BJ (cell line): Measurements from ENCODE around the gene PDLIM5. TPM values are rescaled to one million over a fixed set of nuclear protein-coding genes. Genes with fewer than 3 reads are reported as not detected.

ENCODE experiments used
- CTCF ChIA-PET: fragments of 350-600 bp; formaldehyde crosslinking; extraction: SDS; loops from one replicate; lab custom pipeline; 2021; ENCODE audit warnings: antibody characterized with exemption, inconsistent platforms; lab: Yijun Ruan, JAX
- POLR2A ChIA-PET: fragments of 300-600 bp; sonication (Branson Sonifier 250); formaldehyde crosslinking; extraction: SDS; loops from one replicate; lab custom pipeline; 2021; ENCODE audit warnings: antibody characterized with exemption; lab: Charles Lee
- DNase-seq: peaks from one replicate; pipeline ENCODE4 v3.0.0-alpha.2; 2011; ENCODE audit warnings: low read depth
- H3K27me3 ChIP-seq: 2 replicates; pipeline ENCODE4 v1.6.0; 2011; ENCODE audit warnings: low read length; ENCODE audit not compliant: control insufficient read depth, insufficient read depth
- H3K36me3 ChIP-seq: 2 replicates; pipeline ENCODE4 v1.5.1; 2011; ENCODE audit warnings: low read length; ENCODE audit not compliant: control insufficient read depth, insufficient read depth
- H3K4me3 ChIP-seq: 2 replicates; pipeline ENCODE4 v1.5.1; 2011; ENCODE audit warnings: low read depth, mild to moderate bottlenecking, control low read depth, low read length
- CTCF ChIP-seq: IDR thresholded peaks from 2 replicates; pipeline ENCODE4 v1.5.1; 2011; ENCODE audit warnings: low read depth, mild to moderate bottlenecking, control low read depth, inconsistent platforms, low read length, moderate library complexity; ENCODE audit not compliant: insufficient read depth
- polyA plus RNA-seq: library from polyadenylated mRNA; depleted of rRNA; stranded (reverse); fragments of >200 nt; gene quantifications from 2 replicates; pipeline ENCODE4 v1.2.3, GENCODE V29; 2011

PDLIM5 gene
- polyA plus RNA-seq, 1 experiment = 353 TPM

GRCh38 chr4:94453391-94453963 is 1.7 kb downstream of the PDLIM5 start:
- H3K27me3 ChIP-seq = no peaks in the 10 kb centered on the region
- no peaks in the 10 kb centered on the region; the same call in 1 of the 2 replicates for H3K36me3 ChIP-seq
- ChIA-PET CTCF (interaction anchor here (0.5 kb wide), 1 partner anchor 28 kb away, joined by 3 read pairs; no protein-coding TSS in a partner anchor), POLR2A (no interaction called here)
- H3K4me3 ChIP-seq = peak overlapping the region; percentile 94
- no peak for TF ChIP-seq CTCF
- DNase-seq = no peak

- H3K36me3 ChIP-seq = no peaks in the 10 kb centered on the region; the same call in 1 of the 2 replicates
- CTCF ChIA-PET = no interaction called here
- DNase-seq = no peak
- 0 out of 2 replicates have a peak overlapping the region, but pooled peaks have one; percentile 1 for H3K4me3 ChIP-seq
- POLR2A ChIA-PET = no interaction called here
- H3K27me3 ChIP-seq = no peaks in the 10 kb centered on the region
- no peak for TF ChIP-seq CTCF
Measured at GRCh38 chr4:94454405-94454804, 2.7 kb downstream of the PDLIM5 start.

- no peak for DNase-seq
- no peak for TF ChIP-seq CTCF
- no peaks in the 10 kb centered on the region for H3K27me3 ChIP-seq
- ChIA-PET CTCF (no interaction called here), POLR2A (no interaction called here)
- no peak overlapping the region for H3K4me3 ChIP-seq
- H3K36me3 ChIP-seq = no peaks in the 10 kb centered on the region; the same call in 1 of the 2 replicates
Measured at GRCh38 chr4:94455081-94455480, 3.3 kb downstream of the PDLIM5 start.

- H3K4me3 ChIP-seq = no peak overlapping the region
Measured at GRCh38 chr4:94457692-94458106, 6.0 kb downstream of the PDLIM5 start.

GRCh38 chr4:94458682-94459081 is 6.9 kb downstream of the PDLIM5 start:
- H3K4me3 ChIP-seq = no peak overlapping the region
- no peaks in the 10 kb centered on the region for H3K27me3 ChIP-seq
- no peak for TF ChIP-seq CTCF
- H3K36me3 ChIP-seq = no peaks in the 10 kb centered on the region; the same call in 1 of the 2 replicates
- no peak for DNase-seq
- CTCF ChIA-PET = interaction anchor here (1.0 kb wide), 1 partner anchor 52 kb away, joined by 4 read pairs; no protein-coding TSS in a partner anchor
- POLR2A ChIA-PET = no interaction called here

More at GRCh38 chr4:94457692-94458106, 6.0 kb downstream of the PDLIM5 start:
- no peak for DNase-seq
- Histone ChIP-seq H3K36me3 (no peaks in the 10 kb centered on the region; the same call in 1 of the 2 replicates), H3K27me3 (no peaks in the 10 kb centered on the region)
- CTCF ChIA-PET = no interaction called here
- TF ChIP-seq CTCF = no peak
- POLR2A ChIA-PET = no interaction called here
